Measurements from ENCODE around the gene KNTC1.

DNA sequence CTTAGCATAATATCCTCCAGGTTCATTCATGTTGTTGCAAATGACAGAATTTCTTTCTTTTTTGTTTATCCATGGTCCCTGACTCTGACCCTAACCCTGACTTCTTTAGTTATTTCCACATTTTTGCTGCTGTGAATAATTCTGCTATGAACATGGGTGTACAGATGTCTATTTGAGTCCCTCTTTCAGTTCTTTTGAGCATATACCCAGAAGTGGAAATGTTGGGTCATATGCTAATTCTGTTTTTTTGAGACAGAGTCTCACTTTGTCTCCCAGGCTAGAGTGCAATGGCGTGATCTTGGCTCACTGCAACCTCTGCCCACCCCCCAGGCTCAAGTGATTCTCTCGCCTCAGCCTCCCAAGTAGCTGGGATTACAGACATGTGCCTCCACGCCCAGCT lies 33.1 kb downstream of the KNTC1 start:
- TF ChIP-seq, protein P1, sequence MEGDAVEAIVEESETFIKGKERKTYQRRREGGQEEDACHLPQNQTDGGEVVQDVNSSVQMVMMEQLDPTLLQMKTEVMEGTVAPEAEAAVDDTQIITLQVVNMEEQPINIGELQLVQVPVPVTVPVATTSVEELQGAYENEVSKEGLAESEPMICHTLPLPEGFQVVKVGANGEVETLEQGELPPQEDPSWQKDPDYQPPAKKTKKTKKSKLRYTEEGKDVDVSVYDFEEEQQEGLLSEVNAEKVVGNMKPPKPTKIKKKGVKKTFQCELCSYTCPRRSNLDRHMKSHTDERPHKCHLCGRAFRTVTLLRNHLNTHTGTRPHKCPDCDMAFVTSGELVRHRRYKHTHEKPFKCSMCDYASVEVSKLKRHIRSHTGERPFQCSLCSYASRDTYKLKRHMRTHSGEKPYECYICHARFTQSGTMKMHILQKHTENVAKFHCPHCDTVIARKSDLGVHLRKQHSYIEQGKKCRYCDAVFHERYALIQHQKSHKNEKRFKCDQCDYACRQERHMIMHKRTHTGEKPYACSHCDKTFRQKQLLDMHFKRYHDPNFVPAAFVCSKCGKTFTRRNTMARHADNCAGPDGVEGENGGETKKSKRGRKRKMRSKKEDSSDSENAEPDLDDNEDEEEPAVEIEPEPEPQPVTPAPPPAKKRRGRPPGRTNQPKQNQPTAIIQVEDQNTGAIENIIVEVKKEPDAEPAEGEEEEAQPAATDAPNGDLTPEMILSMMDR (IDR thresholded peaks at IDR 0.05; ENCODE audit: low read depth, low read length), result no peak
- TF ChIP-seq EZH2phosphoT487 (IDR thresholded peaks at IDR 0.05; ENCODE audit: low read depth), result no peak
